HL-60 (cell line): Measurements from ENCODE around the gene PKP1.

Source experiments
- DNase-seq, 2 experiments: peaks; one replicate each; pipeline ENCODE4 v3.0.0-alpha.2; 2010 to 2020; ENCODE audit warnings: low read depth in 1 of 2, low spot score in 1 of 2
- H3K27ac ChIP-seq: fragments of 250-450 bp; sonication (Bioruptor Pico); replicated peaks from 2 replicates; pipeline ENCODE4 v1.5.1; 2020; ENCODE audit warnings: mild to moderate bottlenecking, moderate library complexity
- H3K27me3 ChIP-seq: fragments of 250-450 bp; sonication (Bioruptor Pico); 2 replicates; pipeline ENCODE4 v1.5.1; 2021; ENCODE audit warnings: mild to moderate bottlenecking, moderate library complexity; ENCODE audit not compliant: insufficient read depth, poor library complexity, severe bottlenecking
- H3K4me3 ChIP-seq: replicated peaks from 2 replicates; pipeline ENCODE4 v1.5.1; 2011; ENCODE audit warnings: mild to moderate bottlenecking, control low read depth, low read length; ENCODE audit not compliant: insufficient read depth
- CTCF ChIP-seq: IDR thresholded peaks from one replicate; pipeline ENCODE4 v1.5.1; 2011; ENCODE audit warnings: low read length, control low read depth, inconsistent platforms; ENCODE audit not compliant: insufficient read depth
- GABPA ChIP-seq: IDR thresholded peaks from 2 replicates; pipeline ENCODE4 v1.6.1; 2012; ENCODE audit warnings: low read depth
- POLR2AphosphoS5 ChIP-seq: IDR thresholded peaks from 2 replicates; pipeline ENCODE4 v1.6.1; 2012; ENCODE audit warnings: low read depth
- SPI1 ChIP-seq: IDR thresholded peaks from 2 replicates; pipeline ENCODE4 v1.6.1; 2012; ENCODE audit warnings: low read depth, mild to moderate bottlenecking, borderline replicate concordance
- TF ChIP-seq, protein P1 (sequence below): IDR thresholded peaks from 2 replicates; pipeline ENCODE4 v1.6.1; 2012; ENCODE audit warnings: low read depth; ENCODE audit not compliant: insufficient replicate concordance

Gene PKP1

DNA sequence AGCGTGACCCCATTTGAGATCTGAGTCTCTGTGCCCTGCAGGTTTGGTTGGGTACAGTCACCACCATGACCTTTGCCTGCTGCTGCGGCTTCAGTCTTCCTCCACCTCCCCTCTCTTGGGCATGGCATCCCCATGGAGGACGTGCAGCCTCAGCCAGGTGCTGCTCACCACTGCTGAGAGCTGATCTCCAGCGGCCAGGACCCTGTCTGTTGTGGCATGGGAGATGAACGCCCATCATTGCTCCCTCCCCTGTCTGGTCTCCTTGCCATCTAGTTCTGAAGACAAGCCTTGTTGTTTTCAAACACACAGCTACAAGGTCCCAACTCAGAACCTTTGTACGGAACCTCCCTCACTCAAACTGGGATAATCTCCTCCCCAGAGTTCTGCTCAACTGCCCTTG, 19.2 kb upstream of the PKP1 start:
- DNase-seq: no peak
- no peak overlapping the region for H3K4me3 ChIP-seq
- H3K27me3 ChIP-seq: peaks cover 28% of the 10 kb centered on the region
- H3K27ac ChIP-seq: no peak overlapping the region
- TF ChIP-seq CTCF (no peak), POLR2AphosphoS5 (no peak), GABPA (no peak)
- TF ChIP-seq, protein P1, sequence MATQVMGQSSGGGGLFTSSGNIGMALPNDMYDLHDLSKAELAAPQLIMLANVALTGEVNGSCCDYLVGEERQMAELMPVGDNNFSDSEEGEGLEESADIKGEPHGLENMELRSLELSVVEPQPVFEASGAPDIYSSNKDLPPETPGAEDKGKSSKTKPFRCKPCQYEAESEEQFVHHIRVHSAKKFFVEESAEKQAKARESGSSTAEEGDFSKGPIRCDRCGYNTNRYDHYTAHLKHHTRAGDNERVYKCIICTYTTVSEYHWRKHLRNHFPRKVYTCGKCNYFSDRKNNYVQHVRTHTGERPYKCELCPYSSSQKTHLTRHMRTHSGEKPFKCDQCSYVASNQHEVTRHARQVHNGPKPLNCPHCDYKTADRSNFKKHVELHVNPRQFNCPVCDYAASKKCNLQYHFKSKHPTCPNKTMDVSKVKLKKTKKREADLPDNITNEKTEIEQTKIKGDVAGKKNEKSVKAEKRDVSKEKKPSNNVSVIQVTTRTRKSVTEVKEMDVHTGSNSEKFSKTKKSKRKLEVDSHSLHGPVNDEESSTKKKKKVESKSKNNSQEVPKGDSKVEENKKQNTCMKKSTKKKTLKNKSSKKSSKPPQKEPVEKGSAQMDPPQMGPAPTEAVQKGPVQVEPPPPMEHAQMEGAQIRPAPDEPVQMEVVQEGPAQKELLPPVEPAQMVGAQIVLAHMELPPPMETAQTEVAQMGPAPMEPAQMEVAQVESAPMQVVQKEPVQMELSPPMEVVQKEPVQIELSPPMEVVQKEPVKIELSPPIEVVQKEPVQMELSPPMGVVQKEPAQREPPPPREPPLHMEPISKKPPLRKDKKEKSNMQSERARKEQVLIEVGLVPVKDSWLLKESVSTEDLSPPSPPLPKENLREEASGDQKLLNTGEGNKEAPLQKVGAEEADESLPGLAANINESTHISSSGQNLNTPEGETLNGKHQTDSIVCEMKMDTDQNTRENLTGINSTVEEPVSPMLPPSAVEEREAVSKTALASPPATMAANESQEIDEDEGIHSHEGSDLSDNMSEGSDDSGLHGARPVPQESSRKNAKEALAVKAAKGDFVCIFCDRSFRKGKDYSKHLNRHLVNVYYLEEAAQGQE: no peak

GRCh38 chr1:201264554-201264953, 18.8 kb upstream of the PKP1 start:
- Histone ChIP-seq H3K27ac (no peak overlapping the region), H3K4me3 (no peak overlapping the region), H3K27me3 (peaks cover 27% of the 10 kb centered on the region)
- no peak for DNase-seq
- TF ChIP-seq SPI1: no peak
- TF ChIP-seq POLR2AphosphoS5: no peak
- TF ChIP-seq, protein P1: no peak

GRCh38 chr1:201265756-201266155, 17.6 kb upstream of the PKP1 start:
- no peak overlapping the region for H3K4me3 ChIP-seq
- peaks cover 17% of the 10 kb centered on the region for H3K27me3 ChIP-seq
- no peak overlapping the region for H3K27ac ChIP-seq
- DNase-seq: no peak
- TF ChIP-seq SPI1 (no peak), GABPA (no peak), CTCF (no peak), POLR2AphosphoS5 (no peak)
- TF ChIP-seq, protein P1: no peak

DNA sequence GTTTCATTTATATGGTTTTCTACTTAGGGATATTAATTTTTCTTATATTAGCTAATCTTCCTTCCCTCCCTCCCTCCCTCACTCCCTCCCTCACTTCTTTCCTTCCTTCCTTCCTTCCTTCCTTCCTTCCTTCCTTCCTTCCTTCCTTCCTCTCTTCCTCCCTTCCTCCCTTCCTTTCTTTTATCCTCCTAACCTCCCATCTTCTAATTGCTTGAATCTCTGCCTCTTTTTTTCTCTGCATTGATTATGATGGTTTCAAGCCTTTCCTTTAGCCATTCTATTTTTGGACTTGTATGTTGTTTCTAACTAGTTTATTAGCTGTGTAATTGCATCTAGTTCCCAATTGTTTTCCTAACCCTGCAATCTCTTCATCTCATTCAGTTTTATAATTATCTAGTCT, 17.0 kb upstream of the PKP1 start:
- DNase-seq: no peak

More for the DNA sequence above, 17.0 kb upstream of the PKP1 start:
- H3K4me3 ChIP-seq: no peak overlapping the region
- no peak for TF ChIP-seq POLR2AphosphoS5
- TF ChIP-seq CTCF: no peak
- TF ChIP-seq SPI1: no peak
- TF ChIP-seq GABPA: no peak
- peaks cover 12% of the 10 kb centered on the region for H3K27me3 ChIP-seq
- H3K27ac ChIP-seq: no peak overlapping the region
